Hypothalamus (tissue), 51 donors: ENCODE data around the gene CEP85L.

Experiments used
- DNase-seq, 51 donors: peaks; one replicate each; lab custom pipeline; 2025; lab: John Stamatoyannopoulos, UW

The CEP85L gene

DNA sequence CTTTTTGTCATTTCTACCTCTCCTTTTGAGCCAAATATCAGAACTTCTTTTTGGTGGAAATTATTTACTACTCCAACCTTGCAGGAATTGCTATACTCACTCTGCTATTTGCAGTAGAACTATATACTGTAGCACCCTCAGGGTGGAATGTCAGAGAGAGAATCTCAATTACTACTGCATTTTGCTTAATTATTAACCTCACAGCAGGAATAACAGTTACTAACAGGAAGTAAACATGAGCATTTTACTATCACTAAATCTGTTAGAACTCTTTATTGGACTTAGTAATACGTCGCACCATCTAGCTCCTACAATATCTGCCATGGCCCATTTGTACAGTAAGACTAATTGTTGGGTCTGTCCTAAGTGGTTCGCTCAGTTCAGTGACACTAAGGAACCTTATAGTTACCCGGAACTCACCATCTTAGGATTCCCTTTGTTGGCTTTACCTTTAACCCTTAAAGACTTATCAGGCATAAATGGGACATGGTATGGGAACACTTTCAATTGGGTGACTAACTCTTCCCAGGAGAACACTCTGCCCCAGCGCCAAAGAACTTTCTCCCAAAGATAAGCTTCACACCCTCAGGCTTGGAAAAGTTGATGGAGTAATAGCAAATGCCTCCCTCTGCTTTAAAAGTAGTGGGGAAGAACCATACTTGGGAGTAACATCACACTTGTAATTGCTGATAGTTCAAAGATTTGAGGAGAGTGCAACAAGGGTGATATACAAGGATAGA, 64.5 kb downstream of the CEP85L start:
- no peak for DNase-seq

DNA sequence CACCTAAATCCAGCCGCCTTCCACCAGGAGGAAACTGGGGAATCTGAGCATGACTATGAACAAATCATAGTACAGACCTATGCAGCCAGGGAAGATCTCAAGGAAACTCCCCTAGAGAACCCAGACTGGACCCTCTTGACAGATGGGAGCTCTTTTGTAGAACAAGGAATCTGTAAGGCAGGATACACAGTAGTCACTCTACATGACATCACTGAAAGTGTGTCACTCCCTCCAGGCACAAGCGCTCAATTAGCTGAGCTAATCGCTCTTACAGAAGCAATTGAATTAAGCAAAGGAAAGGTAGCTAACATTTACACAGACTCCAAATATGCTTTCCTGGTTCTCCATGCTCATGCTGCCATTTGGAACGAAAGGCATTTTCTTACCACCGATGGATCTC, 66.5 kb downstream of the CEP85L start:
- no peak for DNase-seq

DNA sequence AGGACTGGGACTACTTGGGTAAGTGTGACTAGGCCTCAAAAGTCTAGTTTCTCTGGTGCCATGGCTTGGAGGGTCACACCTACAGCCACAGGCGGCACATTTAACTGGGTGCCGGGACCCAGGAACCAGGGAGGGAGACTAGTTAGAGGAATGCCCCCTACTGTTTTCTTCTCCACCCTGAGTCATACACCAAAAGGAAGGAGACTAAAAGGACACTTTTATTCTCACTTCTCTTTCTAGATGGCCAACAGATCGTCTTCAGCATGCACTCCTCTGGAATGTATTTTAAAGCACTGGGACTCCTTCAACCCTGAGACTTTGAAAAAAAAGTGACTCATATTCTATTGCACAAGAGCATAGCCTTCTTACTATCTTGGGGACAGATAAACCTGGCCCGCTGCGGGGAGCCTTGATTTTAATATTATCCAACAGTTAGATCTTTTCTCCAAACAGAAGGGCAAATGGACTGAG, 69.9 kb downstream of the CEP85L start:
- no peak for DNase-seq

DNA sequence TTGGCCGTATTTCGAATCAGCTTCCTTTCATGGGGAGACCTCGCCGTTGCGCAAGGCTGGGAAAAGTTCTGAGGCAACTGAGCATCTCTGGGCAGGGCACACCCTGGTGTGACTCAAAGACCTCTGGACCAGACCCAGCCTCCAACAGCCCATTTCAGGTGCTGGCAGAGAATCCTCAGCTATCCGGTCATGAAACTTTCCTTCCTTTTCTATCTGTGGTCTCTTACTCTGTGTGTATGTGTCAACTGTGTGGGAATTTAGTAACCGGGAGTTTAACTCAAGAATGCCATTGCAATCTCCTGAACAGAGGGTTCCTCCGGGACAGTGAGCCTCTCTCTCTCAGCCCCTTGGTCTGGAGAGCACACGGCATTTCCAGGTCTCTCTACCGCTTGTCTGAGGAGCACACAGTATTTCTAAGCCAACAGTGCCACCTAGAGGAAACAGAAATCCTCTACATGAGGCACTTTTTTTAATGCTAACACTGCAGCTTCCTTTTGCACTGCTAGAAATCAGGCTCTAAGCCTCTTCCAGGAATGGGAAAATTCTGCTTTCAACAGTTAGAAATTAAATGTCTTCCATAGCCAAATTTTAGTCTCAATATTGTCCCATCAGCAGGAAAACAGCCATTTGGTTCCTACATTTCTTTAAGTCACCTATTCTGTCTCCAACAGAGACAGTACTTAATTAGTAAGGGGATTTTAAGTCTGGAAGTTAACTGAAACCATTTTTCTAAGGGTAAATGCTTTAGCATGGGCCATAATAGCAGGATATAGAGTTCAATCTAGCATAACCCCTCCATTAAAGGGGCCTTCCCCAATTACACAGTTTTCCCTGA, 70.6 kb downstream of the CEP85L start:
- peak in 21 of 51 donors; percentile 1 to 71 (median 20) for DNase-seq

DNA sequence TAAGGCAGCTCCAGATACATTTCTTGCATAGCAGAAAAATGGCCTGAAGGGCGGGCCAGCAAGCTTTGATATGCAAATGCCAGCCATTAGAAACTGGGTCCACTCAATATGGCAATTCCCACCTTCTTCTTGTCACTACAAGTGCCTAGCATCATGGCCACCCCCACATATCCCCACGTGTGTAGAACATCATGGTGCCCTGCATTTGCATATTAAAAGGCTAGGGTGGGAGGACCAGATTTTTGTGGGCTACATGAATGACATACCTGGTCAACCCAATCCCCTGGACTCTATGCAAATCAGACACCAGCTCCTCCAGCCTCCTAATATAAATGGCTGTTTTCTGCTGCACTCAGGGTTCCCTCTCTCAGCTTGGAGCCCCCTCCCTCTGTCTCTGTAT, 71.6 kb downstream of the CEP85L start:
- no peak for DNase-seq

DNA sequence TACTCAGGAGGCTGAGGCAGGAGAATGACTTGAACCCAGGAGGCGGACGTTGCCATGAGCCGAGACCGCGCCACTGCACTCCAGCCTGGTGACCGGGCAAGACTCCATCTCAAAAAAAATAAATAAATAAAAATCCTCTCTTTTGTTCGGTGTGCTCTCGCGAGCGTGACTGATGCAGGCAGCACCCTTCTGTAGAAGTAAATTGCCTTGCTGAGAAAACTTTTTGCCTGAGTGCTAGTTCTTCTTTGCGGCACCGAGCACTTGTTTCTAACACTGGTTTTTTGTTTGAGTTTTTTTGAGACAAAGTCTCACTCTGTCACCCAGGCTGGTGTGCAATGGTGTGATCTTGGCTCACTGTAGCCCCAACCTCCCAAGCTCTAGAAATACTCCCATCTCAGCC, 72.8 kb downstream of the CEP85L start:
- no peak for DNase-seq

DNA sequence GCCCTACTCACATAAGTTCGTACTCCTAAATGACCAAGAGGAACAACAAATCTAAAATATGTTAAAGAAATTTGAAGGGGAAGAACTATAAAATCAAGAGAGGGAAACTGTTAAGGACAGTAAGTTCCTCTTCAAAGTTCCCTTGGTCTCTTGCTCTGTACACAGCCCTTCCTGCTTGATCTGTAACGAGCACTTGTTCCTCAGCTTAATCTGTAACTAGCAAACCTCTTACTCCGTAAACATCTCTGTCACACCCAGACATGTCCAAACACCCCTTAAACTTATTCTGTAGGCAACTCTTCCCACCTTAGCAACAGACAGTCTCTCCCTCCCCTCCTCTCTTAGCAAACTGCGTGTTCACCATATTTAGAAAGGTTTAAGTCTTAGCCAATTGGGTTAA, 73.4 kb downstream of the CEP85L start:
- DNase-seq = no peak

DNA sequence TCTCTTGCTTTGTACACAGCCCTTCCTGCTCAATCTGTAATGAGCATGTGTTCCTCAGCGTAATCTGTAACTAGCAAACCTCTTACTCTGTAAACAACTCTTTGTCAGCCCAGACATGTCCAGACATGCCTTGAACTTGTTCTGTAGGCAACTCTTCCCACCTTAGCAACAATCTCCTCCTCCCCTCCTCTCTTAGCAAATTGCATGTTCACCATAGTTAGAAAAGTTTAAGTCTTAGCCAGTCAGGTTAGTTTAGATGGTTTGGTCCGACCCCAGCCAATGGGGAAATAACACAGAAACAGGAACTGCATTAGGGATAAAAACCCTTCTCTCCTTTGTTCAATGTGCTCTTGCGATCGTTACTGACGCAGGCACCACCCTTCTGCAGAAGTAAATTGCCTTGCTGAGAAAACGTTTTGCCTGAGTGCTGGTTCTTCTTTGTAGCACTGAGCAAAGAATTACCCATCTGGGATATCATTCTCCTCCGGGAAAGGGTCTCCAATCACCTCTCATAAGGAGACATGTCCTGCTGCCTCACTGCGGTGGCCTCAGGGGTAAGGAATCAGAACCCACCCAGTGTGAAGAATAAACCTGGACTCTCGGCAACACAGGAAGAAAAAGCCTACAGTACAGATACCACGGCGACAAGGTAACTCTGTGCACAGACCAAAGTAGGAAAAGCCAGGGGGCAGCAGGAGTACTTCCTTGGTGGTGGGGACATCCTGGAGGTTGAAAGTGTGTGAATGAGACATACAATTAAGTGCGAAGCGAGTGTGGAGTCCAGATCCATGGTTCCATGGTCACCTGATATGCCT, 77.1 kb downstream of the CEP85L start:
- DNase-seq = no peak

DNA sequence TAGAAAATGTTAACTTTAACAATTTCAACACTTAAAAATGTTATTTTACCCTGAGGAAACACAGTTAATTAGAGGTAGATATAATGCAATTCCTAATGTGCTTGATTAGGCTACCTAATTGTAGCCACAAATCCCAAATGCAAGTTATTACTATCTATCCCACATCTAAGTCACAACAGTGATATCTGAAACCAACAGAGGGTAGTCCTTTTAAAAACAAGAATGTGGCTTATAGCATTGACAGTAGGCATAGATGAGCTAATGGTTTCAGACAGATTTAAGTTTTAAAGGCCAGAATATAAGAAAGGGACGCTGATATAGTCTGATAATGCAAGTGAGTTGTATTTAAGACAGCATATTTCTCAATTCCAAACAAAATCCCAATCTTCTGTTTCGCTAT, 80.3 kb downstream of the CEP85L start:
- DNase-seq = no peak

DNA sequence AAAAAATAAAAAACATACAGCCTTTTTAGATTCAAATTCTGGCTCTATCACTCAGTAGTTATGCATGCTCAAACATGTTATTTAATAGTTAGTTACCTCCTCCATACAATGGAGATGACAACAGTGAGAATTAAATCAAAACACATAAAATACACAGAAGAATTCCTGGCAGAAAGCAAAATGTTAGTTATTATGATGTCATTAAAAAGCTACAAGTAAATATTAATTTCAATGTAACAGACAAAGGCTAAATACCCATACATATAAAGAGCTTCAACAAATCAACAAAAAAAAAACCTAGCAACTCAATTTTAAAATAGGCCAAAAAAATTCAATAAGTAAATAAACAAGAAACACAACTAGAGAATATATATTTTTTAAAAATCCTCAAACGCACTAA, 81.9 kb downstream of the CEP85L start:
- no peak for DNase-seq

DNA sequence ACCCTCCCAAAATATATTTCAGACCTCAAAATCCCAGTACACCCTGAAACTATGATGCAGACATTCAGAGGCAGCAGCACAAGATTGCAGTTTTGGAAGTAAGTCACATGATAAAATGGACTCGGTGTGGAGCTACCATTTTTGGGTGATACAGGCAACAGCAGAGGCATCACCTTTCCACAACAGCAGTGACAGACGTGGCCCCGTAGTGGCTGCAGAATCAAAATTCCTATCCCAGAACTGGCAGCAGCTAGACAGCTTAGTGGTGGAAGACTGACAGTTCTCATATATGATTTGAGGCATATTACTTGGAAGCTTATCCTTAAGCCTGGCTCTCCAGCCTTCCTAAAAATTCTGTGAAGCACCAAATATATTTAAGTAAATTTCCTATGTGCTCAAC, 83.4 kb downstream of the CEP85L start:
- DNase-seq = no peak

DNA sequence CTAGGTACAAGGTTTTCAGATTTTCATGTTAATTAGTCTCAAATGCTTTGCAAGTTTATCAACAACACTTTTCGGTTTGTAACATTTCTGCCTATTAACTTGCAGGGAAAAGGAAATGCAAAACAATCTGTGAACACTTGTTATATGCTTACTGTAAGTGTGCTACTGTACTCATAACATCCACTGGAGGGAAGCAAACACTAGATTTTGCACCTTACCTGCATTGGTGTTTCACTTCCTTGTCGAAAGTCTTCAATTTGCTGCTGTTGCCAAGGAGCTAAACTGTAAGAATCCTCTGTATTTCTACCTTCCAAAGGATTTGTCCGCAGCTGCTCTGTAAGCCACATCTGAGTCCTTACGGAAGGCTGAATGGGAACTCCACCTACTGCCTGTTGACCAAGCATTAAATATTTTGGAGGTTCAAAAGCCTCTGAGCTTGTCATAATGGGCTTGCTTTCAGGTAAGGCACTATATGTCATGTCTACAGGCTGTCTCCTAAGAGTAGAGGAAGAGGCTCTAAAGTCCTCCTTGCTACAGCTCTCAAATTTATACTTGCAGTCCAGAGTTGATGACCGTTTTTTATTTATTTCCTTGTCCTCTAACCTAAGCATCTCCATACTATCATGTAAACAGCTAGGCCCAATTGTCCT, 86.0 kb downstream of the CEP85L start:
- DNase-seq = peak in 1 of 51 donors; percentile 50

DNA sequence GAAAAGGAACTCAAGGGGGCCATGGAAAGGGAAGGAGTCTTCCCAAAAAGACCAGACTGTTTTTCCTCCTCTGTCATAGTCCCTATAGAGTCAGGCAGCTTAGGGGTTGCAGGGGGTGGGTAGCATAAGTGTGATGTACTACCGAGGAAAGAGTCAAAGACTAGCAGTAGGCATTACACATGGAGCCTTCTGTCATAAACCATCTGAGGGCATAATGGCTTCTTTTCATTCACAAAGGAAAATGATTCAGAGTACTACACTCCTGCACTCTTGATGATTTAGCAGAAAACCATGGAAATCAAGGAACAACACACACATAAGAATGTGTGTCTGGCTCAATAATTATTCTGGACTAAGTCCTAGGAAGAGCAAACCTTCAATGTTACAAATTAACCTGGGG, 88.4 kb downstream of the CEP85L start:
- DNase-seq = no peak

DNA sequence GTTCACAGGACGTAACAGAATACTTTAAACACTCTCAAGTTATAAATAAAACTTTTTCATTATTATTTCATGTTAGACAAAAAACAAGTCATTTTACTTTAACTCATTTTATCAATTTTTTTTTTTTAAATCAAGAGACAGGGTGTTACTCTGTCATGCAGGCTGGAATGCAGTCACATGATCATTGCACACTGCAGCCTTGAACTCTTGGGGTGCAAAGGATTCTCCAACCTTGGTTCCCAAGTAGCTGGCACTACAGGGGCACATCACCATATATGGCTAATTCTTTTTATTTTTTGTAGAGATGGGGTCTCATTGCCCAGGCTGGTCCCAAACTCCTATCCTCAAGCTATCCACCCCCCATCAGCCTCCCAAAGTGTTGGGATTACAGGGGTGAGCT, 89.1 kb downstream of the CEP85L start:
- DNase-seq = no peak

DNA sequence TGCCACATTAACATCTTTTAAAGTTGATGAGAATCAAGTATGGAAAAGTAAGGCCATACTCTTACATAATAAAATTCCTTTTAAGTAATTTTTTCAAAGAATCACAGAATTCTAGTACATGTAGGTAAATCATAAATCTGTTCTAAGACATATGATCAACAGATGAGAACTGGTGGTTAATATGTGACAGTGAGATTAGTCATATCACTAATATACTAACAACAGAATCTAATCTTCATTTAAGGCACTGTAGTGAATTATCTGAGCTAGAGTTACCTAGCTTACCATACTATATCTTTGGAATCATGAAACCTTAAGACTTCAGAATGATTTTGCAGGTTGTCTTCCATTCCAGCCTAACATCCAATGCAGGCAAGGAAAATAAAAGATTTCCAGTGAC, 91.7 kb downstream of the CEP85L start:
- DNase-seq = no peak

DNA sequence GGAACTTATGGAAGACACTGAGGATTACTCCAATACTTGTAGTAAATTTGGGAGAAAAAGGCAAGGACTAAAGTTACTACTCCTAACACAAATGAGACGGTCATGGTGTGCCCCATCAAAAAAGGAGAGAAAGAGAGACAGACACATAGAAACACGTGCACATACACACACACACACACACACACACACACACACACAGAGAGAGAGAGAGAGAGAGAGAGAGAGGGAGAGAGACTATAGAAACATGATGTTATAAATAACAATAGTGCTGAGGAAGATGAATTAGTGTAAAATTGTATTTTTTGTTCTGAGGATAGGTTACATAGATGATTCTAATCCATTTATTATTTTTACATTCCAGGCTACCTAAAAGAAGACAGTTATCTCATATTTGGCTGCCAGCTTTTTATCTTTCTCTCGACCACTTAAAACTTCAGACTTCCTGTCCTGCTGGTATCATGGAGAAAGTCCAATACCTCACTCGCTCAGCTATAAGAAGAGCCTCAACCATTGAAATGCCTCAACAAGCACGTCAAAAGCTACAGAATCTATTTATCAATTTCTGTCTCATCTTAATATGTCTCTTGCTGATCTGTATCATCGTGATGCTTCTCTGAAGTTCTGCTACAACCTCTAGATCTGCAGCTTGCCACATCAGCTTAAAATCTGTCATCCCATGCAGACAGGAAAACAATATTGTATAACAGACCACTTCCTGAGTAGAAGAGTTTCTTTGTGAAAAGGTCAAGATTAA, 92.8 kb downstream of the CEP85L start:
- no peak for DNase-seq

DNA sequence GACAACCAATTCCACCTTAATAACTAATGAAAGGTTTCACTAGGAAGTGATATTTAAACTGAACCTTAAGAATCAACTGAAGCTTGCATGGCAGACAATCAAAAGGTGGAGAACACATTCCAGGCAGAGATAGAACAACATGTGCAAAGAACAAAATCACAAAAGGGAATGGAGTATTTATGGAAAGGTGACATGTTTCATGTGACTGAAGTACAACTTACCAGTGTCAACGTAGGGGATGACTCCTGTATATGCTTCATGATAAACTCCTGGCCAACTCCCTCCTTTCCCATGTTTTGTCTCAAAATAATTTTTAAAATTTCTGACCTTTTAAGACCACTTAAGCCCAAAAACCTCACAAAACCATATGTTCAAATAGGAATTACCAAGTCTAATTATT, 96.7 kb downstream of the CEP85L start:
- no peak for DNase-seq

DNA sequence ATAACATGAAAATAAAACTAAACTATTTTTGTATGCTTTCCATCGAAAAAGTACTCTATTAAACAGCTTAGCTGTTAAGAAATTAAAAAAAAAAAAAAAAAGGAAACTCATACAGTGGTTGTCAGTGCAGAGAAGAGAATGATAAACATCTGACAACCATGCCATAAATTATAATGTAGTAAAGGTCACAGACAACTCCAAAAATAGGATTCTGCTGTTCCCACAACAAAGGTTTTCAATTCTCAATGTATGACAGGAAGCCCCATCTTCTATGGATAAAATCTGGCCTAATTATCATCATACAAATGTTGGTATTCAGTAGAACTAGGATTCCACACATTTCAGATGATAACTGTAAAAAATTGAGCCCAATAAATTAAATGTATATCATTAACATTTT, 98.3 kb downstream of the CEP85L start:
- no peak for DNase-seq

DNA sequence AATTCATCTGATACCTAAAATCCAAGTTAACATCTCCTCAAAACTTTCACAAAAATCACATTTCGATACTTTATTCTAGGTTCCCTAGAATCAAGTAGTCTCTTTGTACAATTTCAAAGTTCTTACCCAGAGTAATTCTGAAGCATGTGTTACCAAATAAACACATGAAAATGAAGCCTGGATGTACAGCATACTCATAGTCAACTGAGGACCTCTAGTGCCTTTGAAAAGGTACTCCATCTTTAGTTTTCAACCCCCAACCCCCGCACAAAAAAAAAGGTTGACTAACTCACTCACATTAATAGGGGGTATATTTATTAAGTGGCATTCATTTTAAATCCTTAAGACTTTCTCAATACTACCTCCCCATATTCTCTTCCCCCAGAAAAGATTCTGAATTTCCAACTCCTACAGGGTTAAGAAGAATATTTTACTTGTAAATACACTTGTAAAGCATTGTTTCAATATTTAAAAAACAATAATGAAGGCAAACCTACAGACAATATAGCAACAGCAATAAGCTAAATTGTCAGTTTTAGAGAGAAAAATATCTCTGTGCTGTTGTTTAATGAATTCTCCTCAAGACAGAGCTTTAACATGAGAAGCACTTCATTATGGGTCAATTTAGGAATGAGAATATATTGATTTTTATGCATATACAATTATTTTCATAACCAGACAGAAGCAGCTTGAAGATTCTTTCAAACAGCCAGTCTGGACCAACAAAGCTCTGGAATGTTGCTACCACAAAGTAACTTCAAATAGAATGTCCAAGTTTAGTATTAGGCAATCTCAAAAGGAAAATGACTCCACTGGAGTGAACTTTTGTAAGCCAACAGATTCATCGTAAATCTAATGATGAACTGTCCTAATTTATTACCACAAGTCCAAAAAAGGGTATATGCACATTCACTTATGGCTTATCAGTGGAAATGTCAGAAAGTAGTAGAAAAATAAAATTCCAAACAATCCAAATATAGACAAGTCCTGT, 100.0 kb downstream of the CEP85L start:
- DNase-seq = peak in 1 of 51 donors; percentile 26
